ENCODE measurements around the gene ENKD1. TPM values are rescaled to one million over a fixed set of nuclear protein-coding genes. Genes with fewer than 3 reads are reported as not detected.

Gene ENKD1, protein sequence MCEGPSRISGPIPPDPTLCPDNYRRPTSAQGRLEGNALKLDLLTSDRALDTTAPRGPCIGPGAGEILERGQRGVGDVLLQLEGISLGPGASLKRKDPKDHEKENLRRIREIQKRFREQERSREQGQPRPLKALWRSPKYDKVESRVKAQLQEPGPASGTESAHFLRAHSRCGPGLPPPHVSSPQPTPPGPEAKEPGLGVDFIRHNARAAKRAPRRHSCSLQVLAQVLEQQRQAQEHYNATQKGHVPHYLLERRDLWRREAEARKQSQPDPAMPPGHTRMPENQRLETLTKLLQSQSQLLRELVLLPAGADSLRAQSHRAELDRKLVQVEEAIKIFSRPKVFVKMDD
- 10 to 100 TPM in 1 of 2 donors, 1 to 10 TPM in 1; 7.9 to 17.0 TPM for total RNA-seq

GRCh38 chr16:67666559-67667452 is at the start of gene ENKD1, which contains the start of gene C16orf86:
Gene ENKD1 (minus strand): TSS chr16:67666750. CDS start chr16:67666442, 308 bp downstream.
Gene C16orf86 (plus strand): TSS chr16:67666814. CDS start chr16:67666971, 157 bp downstream.

GRCh38 chr16:67660564-67661028 is 6.0 kb downstream of the ENKD1 start, which contains the start of gene PARD6A:
Gene PARD6A (plus strand): TSS chr16:67660960. CDS start chr16:67661039, 79 bp downstream.

GRCh38 chr16:67659675-67660563 is 6.6 kb downstream of the ENKD1 start, which contains the start of gene ACD:
Gene ACD (minus strand): TSS chr16:67660260. CDS start chr16:67660220, 40 bp downstream.

Other genes starting within 250 kb of the ENKD1 start
- gene HSD11B2, start 235.6 kb downstream of the ENKD1 start, total RNA-seq: under 1 TPM in 1 of 2 donors, not detected in 1; 0.33 TPM
- 100 to 1,000 TPM; 213 to 301 TPM for gene ATP6V0D1, start 185.6 kb downstream of the ENKD1 start, total RNA-seq
- gene AGRP, start 183.2 kb downstream of the ENKD1 start, total RNA-seq: not detected
- gene RIPOR1, start 137.9 kb downstream of the ENKD1 start, total RNA-seq: 10 to 100 TPM; 26.8 to 27.0 TPM
- gene CTCF, start 104.2 kb downstream of the ENKD1 start, total RNA-seq: 10 to 100 TPM; 22.4 to 31.0 TPM
- not detected for gene CARMIL2, start 21.6 kb downstream of the ENKD1 start, total RNA-seq
- gene ACD, start 6.5 kb downstream of the ENKD1 start, total RNA-seq: 10 to 100 TPM; 17.9 to 36.6 TPM
- 1 to 10 TPM in 1 of 2 donors, under 1 TPM in 1; 0.69 to 2.3 TPM for gene PARD6A, start 5.8 kb downstream of the ENKD1 start, total RNA-seq
- 1 to 10 TPM; 4.0 to 6.2 TPM for gene C16orf86, start 64 bp upstream of the ENKD1 start, total RNA-seq
- 10 to 100 TPM in 1 of 2 donors, 1 to 10 TPM in 1; 10.0 to 16.3 TPM for gene GFOD2, start 52.6 kb upstream of the ENKD1 start, total RNA-seq
- 10 to 100 TPM; 13.8 to 14.0 TPM for gene RANBP10, start 139.8 kb upstream of the ENKD1 start, total RNA-seq
- gene TSNAXIP1, start 140.1 kb upstream of the ENKD1 start, total RNA-seq: under 1 TPM; 0.67 to 0.69 TPM
- gene THAP11, start 175.6 kb upstream of the ENKD1 start, total RNA-seq: 10 to 100 TPM; 26.5 to 40.0 TPM
- 100 to 1,000 TPM; 317 to 429 TPM for gene NUTF2, start 180.2 kb upstream of the ENKD1 start, total RNA-seq
- gene CENPT, start 180.9 kb upstream of the ENKD1 start, total RNA-seq: 10 to 100 TPM; 20.3 to 29.0 TPM
- gene EDC4, start 206.3 kb upstream of the ENKD1 start, total RNA-seq: 10 to 100 TPM; 55.7 to 64.9 TPM
- under 1 TPM in 1 of 2 donors, not detected in 1; 0.34 TPM for gene NRN1L, start 218.1 kb upstream of the ENKD1 start, total RNA-seq
- gene PSKH1, start 226.5 kb upstream of the ENKD1 start, total RNA-seq: 10 to 100 TPM; 19.6 to 24.1 TPM

Measured in melanocyte of skin (primary cell).